CD4-positive, alpha-beta T cell treated with Interleukin-17A for 4 hours (primary cell): Measurements from ENCODE around the gene FAM169A.
"Not testable (repeated sequence)": the region's sequence is repeated elsewhere in the genome, so short reads cannot be mapped to it uniquely, and the experiment has no call there.

Experiments used
- DNase-seq: peaks from one replicate; pipeline ENCODE4 v3.0.0-alpha.2; 2020; ENCODE audit warnings: mixed read lengths

FAM169A gene

DNA sequence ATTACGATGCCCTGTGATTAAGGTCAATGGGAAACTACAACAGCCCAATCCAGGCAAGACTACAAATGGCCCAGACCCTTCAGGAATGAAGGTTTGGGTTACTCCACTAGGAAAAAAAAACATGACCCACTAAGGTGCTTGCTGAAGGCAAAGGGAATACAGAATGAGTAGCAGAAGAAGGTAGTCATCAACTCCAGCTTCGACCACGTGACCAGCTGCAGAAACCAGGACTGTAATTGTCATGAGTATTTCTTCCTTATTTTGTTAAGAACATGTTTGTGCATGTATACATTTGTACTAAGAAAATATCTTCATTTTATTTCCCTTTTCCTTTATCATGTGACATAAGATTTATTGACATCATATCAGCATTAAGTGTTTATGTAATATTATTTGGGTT is 74.5 kb downstream of the FAM169A start:
- not testable (repeated sequence) for DNase-seq

- no peak for DNase-seq
These were observed 78.8 kb downstream of the FAM169A start for GRCh38 chr5:74787424-74787823.

DNA sequence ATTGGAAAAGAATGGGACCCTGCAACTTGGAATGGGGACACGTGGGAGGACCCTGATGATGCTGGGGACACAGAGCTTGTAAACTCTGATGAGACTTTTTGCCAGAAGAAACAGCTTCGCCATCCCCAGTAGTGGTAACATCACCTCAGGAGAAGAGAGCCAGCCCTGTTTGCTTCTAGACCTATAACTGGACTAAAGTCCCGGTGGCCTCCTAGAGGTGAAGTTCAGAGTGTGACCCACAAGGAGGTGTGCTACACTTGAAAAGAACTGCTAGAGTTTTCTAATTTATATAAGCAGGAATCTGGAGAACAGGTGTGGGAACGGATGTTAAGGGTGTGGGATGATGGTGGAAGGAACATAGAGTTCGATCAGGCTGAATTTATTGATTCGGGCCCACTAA is 79.3 kb downstream of the FAM169A start:
- no peak for DNase-seq

GRCh38 chr5:74778609-74779008 is 87.6 kb downstream of the FAM169A start:
- no peak for DNase-seq

GRCh38 chr5:74772359-74772758 is 93.8 kb downstream of the FAM169A start:
- DNase-seq, result no peak

GRCh38 chr5:74767579-74767913 is 98.6 kb downstream of the FAM169A start:
- DNase-seq, result peak; percentile 15

- peak; percentile 92 for DNase-seq
These were observed 99.2 kb downstream of the FAM169A start, which contains the start of the genes GFM2 and NSA2 for GRCh38 chr5:74766849-74767578. Gene GFM2, minus strand, starts transcription at chr5:74767117. Its CDS starts 3,375 bp downstream, at chr5:74763742. Gene NSA2, plus strand, starts transcription at chr5:74767249. Its CDS starts 112 bp downstream, at chr5:74767361.

GRCh38 chr5:74766418-74766848 is 99.8 kb downstream of the FAM169A start:
- peak; percentile 21 for DNase-seq

DNA sequence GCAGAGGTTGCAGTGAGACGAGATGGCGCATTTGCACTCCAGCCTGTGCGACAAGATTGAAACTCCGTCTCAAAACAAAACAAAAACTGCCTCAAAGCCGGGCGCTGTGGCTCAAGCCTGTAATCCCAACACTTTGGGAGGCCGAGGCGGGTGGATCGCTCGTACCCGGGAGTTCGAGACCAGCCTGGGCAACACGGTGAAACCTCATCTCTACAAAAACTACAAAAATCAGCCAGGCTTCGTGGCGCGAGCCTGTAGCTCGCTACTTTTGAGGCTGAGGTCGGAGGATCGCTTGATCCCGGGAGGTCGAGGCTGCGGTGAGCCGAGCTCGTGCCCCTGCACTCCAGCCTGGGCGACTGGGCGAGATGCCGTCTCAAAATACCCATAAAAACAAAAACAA is 100.3 kb downstream of the FAM169A start:
- DNase-seq, result no peak

DNA sequence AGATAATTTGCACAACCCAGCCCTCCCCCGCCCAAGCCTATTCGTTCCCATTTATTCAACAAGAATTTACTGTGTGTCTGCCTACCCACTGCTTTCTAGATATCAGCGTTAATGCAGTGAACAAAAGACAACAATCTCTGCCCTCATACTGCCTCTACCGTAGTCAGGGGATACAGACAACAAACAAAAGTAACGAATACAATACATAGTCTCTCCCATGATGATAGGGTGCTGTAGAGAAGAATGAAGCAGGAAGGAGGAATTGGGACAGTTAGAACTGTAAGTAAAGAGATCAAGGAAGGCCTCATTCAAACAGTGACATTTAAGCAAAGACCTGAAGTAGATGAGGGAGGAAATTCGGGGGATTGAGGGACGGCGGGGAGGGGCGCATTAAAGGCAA is 101.0 kb downstream of the FAM169A start:
- no peak for DNase-seq

- DNase-seq, result no peak
These were observed 102.7 kb downstream of the FAM169A start for GRCh38 chr5:74763504-74763903.

- DNase-seq, result no peak
These were observed 103.6 kb downstream of the FAM169A start for GRCh38 chr5:74762599-74762998.

DNA sequence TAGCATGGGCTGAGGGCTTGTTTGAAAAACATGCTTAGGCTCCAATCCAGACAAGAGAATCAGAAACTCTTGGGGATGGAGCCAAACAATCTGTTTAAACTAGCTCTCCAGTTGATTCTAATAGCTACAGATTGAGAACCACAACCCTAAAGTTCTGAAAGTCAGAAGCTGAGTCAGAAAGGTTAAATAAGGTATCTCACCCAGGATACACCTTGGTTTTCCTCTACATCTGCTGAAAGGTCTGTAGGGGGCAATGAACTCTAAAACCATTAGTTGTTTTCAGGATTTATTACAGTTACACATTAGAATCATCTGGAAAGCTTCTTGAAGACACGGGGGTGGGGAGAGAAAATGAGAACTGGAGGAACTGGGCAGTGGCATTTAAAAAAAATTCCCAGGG is 104.9 kb downstream of the FAM169A start:
- no peak for DNase-seq

- DNase-seq, result not testable (repeated sequence)
These were observed 117.4 kb downstream of the FAM169A start for GRCh38 chr5:74748742-74749141.

- DNase-seq, result no peak
These were observed 127.8 kb downstream of the FAM169A start for GRCh38 chr5:74738406-74738805.

GRCh38 chr5:74736759-74737158 is 129.4 kb downstream of the FAM169A start:
- DNase-seq, result no peak
